HUDEP-2 (cell line): ENCODE data around the gene KIF4A.
"Not testable (repeated sequence)": the region's sequence is repeated elsewhere in the genome, so short reads cannot be mapped to it uniquely, and the experiment has no call there.

ENCODE experiments used
- DNase-seq, 76 experiments: peaks; one replicate each; lab custom pipeline; 2025; ENCODE audit not compliant: unreplicated experiment in 76 of 76; lab: John Stamatoyannopoulos, UW

KIF4A gene

GRCh38 chrX:70280573-70280972 lies 9.3 kb upstream of the KIF4A start:
- no peak for DNase-seq

- no peak for DNase-seq
These were observed 8.0 kb upstream of the KIF4A start, which contains the start of gene RAB41 for GRCh38 chrX:70281951-70282350. RAB41 (plus strand) TSS chrX:70282172; CDS start chrX:70282218, 46 bp downstream.

- DNase-seq = no peak
These were observed 624 bp upstream of the KIF4A start for GRCh38 chrX:70289168-70289792.

- DNase-seq = no peak
These were observed 2.9 kb downstream of the KIF4A start for GRCh38 chrX:70292788-70293187.

- DNase-seq = no peak
These were observed 3.7 kb downstream of the KIF4A start for GRCh38 chrX:70293621-70294020.

- no peak for DNase-seq
These were observed 11.8 kb downstream of the KIF4A start for GRCh38 chrX:70301716-70302115.

GRCh38 chrX:70313503-70313902 lies 23.6 kb downstream of the KIF4A start:
- DNase-seq = no peak

- DNase-seq = no peak
These were observed 32.9 kb downstream of the KIF4A start for GRCh38 chrX:70322784-70323183.

GRCh38 chrX:70323628-70324027 lies 33.7 kb downstream of the KIF4A start:
- not testable (repeated sequence) for DNase-seq

GRCh38 chrX:70324326-70324725 lies 34.4 kb downstream of the KIF4A start:
- no peak for DNase-seq

- no peak for DNase-seq
These were observed 41.3 kb downstream of the KIF4A start for GRCh38 chrX:70331161-70331560.

- no peak for DNase-seq
These were observed 42.7 kb downstream of the KIF4A start for GRCh38 chrX:70332600-70332999.

GRCh38 chrX:70336767-70337166 lies 46.9 kb downstream of the KIF4A start:
- DNase-seq = no peak

- no peak for DNase-seq
These were observed 48.4 kb downstream of the KIF4A start for GRCh38 chrX:70338290-70338689.

- DNase-seq = no peak
These were observed 53.5 kb downstream of the KIF4A start for GRCh38 chrX:70343435-70343834.

GRCh38 chrX:70346418-70347070 lies 56.6 kb downstream of the KIF4A start:
- peak in 40 of 76 experiments; percentile 0 to 64 (median 2) for DNase-seq

- DNase-seq = not testable (repeated sequence)
These were observed 58.9 kb downstream of the KIF4A start for GRCh38 chrX:70348825-70349224.

GRCh38 chrX:70349367-70350125 lies 59.6 kb downstream of the KIF4A start:
- not testable (repeated sequence) for DNase-seq

GRCh38 chrX:70352496-70352895 lies 62.6 kb downstream of the KIF4A start:
- DNase-seq = no peak

- DNase-seq = no peak
These were observed 63.6 kb downstream of the KIF4A start for GRCh38 chrX:70353514-70353913.

- DNase-seq = no peak
These were observed 64.8 kb downstream of the KIF4A start for GRCh38 chrX:70354716-70355115.

GRCh38 chrX:70359458-70359857 lies 69.6 kb downstream of the KIF4A start:
- DNase-seq = no peak
